Right cardiac atrium (tissue), 5 donors: ENCODE results near the gene TRIM23. TPM values are rescaled to one million over a fixed set of nuclear protein-coding genes. Genes with fewer than 3 reads are reported as not detected.

Source experiments
- ATAC-seq, 2 donors: fragments of 200-7000 bp; cut with Tn5 transposase; one replicate each; pipeline versions ENCODE4 v1.8.0 to v1.9.1; 2020; ENCODE audit warnings: moderate library complexity in 2 of 2, mild to moderate bottlenecking in 1 of 2
- DNase-seq, 3 donors: peaks; one replicate each; pipeline ENCODE4 v3.0.0-alpha.2; 2020
- H3K27ac ChIP-seq: one replicate; pipeline ENCODE4 v1.5.1; 2013; ENCODE audit warnings: mild to moderate bottlenecking, low read length, control low read depth, moderate library complexity
- H3K27me3 ChIP-seq: one replicate; pipeline ENCODE4 v1.6.1; 2013; ENCODE audit not compliant: control insufficient read depth, insufficient read depth
- H3K4me1 ChIP-seq: one replicate; pipeline ENCODE4 v1.6.1; 2013; ENCODE audit warnings: low read length; ENCODE audit not compliant: control insufficient read depth, insufficient read depth
- H3K4me3 ChIP-seq: one replicate; pipeline ENCODE4 v1.5.1; 2013; ENCODE audit warnings: low read length, control low read depth
- H3K9me3 ChIP-seq: one replicate; pipeline ENCODE4 v1.6.1; 2013; ENCODE audit warnings: low read length; ENCODE audit not compliant: control insufficient read depth
- whole genome bisulfite sequencing: extraction: QIAGEN DNeasy Blood & Tissue Kit; methylation state at CpG from one replicate; pipeline ENCODE4 v1.1.7; 2013; 5-methylcytosine and 5-hydroxymethylcytosine counted together
- intact Hi-C, 4 donors: fragments of 100-400 bp; cut with DNase I; formaldehyde crosslinking; loops; one replicate each; pipeline versions ENCODE4 v1.11.0 to v1.14.0; 2022 to 2023
- polyA plus RNA-seq: library from polyadenylated mRNA; stranded (reverse); fragments of 200-250 nt; gene quantifications from one replicate; pipeline ENCODE4 v1.2.3, GENCODE V29; 2013
- total RNA-seq, 4 donors: library from RNA; stranded (reverse); fragmentation: NEBNext Ultra II Directional; extraction: Animal tissue kit (Norgen Biotek cat#: 25700); gene quantifications; one replicate each; pipeline ENCODE4 v1.2.1, GENCODE V29; 2021
- donor health status: healthy with polysubstance abuse.
- donor health status: DM: no; HTN: yes; CAD: no.
- donor health status: DM: no; HTN: no; CAD: no.
- donor health status: DM: no; HTN: yes; CAD: no; lungs with severe emphysema.
- donor health status: DM: yes; HTN: yes; CAD: no.

The TRIM23 gene
- total and polyA plus RNA-seq, 5 donors: 6.5 to 19.1 (median 18.4) TPM

GRCh38 chr5:65563777-65564176 lies 60.4 kb downstream of the TRIM23 start:
- Histone ChIP-seq H3K4me1 (no peaks in the 10 kb centered on the region), H3K4me3 (peak overlapping the region; percentile 70), H3K27me3 (no peaks in the 10 kb centered on the region), H3K9me3 (no peaks in the 10 kb centered on the region), H3K27ac (no peak overlapping the region)
- DNase-seq (no peak), ATAC-seq (no peak)
- WGBS: 6% methylated on average over 11 of the region's 11 CpGs
- intact Hi-C loops: no loop called here

- H3K27ac ChIP-seq: peak within 1 kb of the TSS; percentile 87
- ATAC-seq (peak; percentile 100), DNase-seq (peak; percentile 95 to 97 (median 96))
- peak within 1 kb of the TSS; percentile 70 for H3K4me3 ChIP-seq
- no peaks in the 10 kb centered on the region for H3K27me3 ChIP-seq
- WGBS: under 1% methylated on average over 54 of the region's 54 CpGs
- no peaks in the 10 kb centered on the region for H3K4me1 ChIP-seq
- intact Hi-C loops: no loop called here
- H3K9me3 ChIP-seq: no peaks in the 10 kb centered on the region
Observed at GRCh38 chr5:65562731-65563701, 61.1 kb downstream of the TRIM23 start, which contains the start of the genes CENPK and PPWD1. TSS of gene CENPK (minus strand) at chr5:65563168. CDS start at chr5:65554907, 8,261 bp downstream. TSS of gene PPWD1 (plus strand) at chr5:65563296. CDS start at chr5:65563311, 15 bp downstream.

DNA sequence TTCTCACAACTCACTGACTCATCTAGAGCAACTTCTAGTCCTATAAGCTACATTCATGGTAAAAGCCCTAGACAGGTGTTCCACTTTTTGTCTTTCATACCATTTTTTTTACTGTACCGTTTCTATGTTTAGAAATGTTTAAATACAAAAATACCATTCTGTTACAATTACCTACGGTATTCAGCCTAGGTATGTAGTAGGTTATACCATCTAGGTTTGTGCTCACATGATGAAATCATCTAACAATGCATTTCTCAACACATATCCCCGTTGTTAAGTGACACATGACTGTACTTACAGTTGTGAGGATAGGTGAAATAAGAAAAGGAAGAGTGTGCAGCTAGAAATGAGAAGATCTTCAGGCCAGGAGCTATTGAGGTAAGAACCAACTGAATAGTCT lies 67.4 kb downstream of the TRIM23 start:
- no peak for DNase-seq
- ATAC-seq: no peak
- WGBS: 91% methylated on average over 3 of the region's 3 CpGs
- Histone ChIP-seq H3K9me3 (no peaks in the 10 kb centered on the region), H3K4me1 (no peaks in the 10 kb centered on the region), H3K4me3 (no peak overlapping the region), H3K27me3 (no peaks in the 10 kb centered on the region), H3K27ac (no peak overlapping the region)
- intact Hi-C loops: no loop called here

- intact Hi-C loops: no loop called here
- H3K9me3 ChIP-seq: no peaks in the 10 kb centered on the region
- 95% methylated on average over 2 of the region's 2 CpGs for WGBS
- no peak for DNase-seq
- no peaks in the 10 kb centered on the region for H3K27me3 ChIP-seq
- no peak overlapping the region for H3K4me3 ChIP-seq
- no peak for ATAC-seq
- no peak overlapping the region for H3K27ac ChIP-seq
- no peaks in the 10 kb centered on the region for H3K4me1 ChIP-seq
Observed at GRCh38 chr5:65556181-65556580, 68.0 kb downstream of the TRIM23 start.

DNA sequence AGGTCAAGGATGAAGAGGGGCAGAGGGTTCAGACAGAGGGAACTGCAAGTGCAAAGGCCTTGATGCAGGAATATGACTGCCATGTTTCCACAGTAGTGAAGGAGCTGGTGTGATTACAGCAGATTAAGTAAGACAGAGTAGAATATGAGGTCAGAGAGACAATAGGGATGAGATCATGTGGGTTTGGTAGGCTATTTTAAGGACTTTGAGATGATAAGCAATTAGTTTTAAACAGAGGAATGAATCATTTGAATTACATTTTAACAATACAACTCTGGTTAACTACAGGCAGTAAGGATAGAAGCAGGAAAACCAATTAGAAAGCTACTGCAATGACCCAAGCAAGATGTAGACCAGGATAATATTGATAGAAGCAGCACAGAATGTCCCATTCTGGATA lies 68.8 kb downstream of the TRIM23 start:
- Histone ChIP-seq H3K27ac (no peak overlapping the region), H3K4me3 (no peak overlapping the region), H3K4me1 (no peaks in the 10 kb centered on the region), H3K27me3 (no peaks in the 10 kb centered on the region), H3K9me3 (no peaks in the 10 kb centered on the region)
- ATAC-seq: no peak
- intact Hi-C loops: no loop called here
- DNase-seq: no peak

GRCh38 chr5:65553941-65554340 lies 70.2 kb downstream of the TRIM23 start:
- intact Hi-C loops: no loop called here
- DNase-seq (no peak), ATAC-seq (no peak)
- WGBS: 89% methylated on average over 5 of the region's 5 CpGs
- Histone ChIP-seq H3K4me1 (no peaks in the 10 kb centered on the region), H3K4me3 (no peak overlapping the region), H3K27ac (no peak overlapping the region), H3K27me3 (no peaks in the 10 kb centered on the region), H3K9me3 (no peaks in the 10 kb centered on the region)

DNA sequence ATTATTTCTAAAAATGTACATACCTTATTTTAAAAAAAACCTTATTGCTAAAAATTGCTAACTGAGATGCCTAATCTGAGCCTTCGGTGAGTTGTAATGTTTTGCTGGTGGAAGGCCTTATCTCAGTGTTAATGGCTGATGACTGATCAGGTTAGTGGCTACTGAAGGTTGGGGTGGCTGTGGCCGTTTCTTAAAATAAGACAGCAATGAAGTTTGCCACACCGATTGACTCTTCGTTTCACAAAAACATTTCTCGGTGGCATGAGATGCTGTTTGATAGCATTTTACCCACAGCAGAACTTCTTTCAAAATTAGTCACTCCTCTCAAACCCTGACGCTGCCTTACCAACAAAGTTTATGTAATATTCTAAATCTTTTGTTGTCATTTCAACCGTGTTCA lies 75.9 kb downstream of the TRIM23 start:
- DNase-seq: no peak
- H3K4me1 ChIP-seq: no peaks in the 10 kb centered on the region
- ATAC-seq: no peak
- H3K27ac ChIP-seq: no peak overlapping the region
- intact Hi-C loops: no loop called here
- WGBS: 95% methylated on average over 7 of the region's 7 CpGs
- no peak overlapping the region for H3K4me3 ChIP-seq
- H3K9me3 ChIP-seq: no peaks in the 10 kb centered on the region
- H3K27me3 ChIP-seq: no peaks in the 10 kb centered on the region

GRCh38 chr5:65546141-65546540 lies 78.0 kb downstream of the TRIM23 start:
- Histone ChIP-seq H3K4me1 (no peaks in the 10 kb centered on the region), H3K4me3 (no peak overlapping the region), H3K9me3 (no peaks in the 10 kb centered on the region), H3K27me3 (no peaks in the 10 kb centered on the region), H3K27ac (no peak overlapping the region)
- ATAC-seq (no peak), DNase-seq (no peak)
- WGBS: 90% methylated on average over 5 of the region's 5 CpGs
- intact Hi-C loops: no loop called here

DNA sequence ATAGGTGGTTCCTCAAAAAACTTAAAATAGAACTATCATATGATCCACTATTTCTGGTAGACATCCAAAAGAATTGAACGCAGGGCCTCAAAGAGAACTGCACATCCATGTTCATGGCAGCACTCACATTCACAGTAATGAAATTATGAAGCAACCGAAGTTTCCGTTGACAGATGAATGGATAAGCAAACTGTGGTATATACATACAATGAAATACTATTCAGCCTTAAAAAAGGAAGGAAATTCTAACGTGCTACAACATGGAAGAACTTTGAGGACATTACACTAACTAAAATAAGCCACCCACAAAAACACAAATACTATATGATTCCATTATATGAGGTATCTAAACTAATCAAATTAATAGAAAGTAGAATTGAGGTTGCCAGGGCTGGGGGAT lies 79.7 kb downstream of the TRIM23 start:
- Histone ChIP-seq H3K4me3 (no peak overlapping the region), H3K27me3 (no peaks in the 10 kb centered on the region), H3K9me3 (no peaks in the 10 kb centered on the region), H3K27ac (no peak overlapping the region), H3K4me1 (no peaks in the 10 kb centered on the region)
- intact Hi-C loops: no loop called here
- DNase-seq (no peak), ATAC-seq (no peak)
- 96% methylated on average over 4 of the region's 4 CpGs for WGBS

- Histone ChIP-seq H3K27ac (no peak overlapping the region), H3K4me1 (no peaks in the 10 kb centered on the region), H3K27me3 (no peaks in the 10 kb centered on the region), H3K4me3 (no peak overlapping the region), H3K9me3 (no peaks in the 10 kb centered on the region)
- DNase-seq (no peak), ATAC-seq (no peak)
- intact Hi-C loops: no loop called here
Observed at GRCh38 chr5:65539827-65540226, 84.3 kb downstream of the TRIM23 start.
